Endodermal cell (in vitro differentiated cells): ENCODE results near the gene NCKAP5. TPM values are rescaled to one million over a fixed set of nuclear protein-coding genes. Genes with fewer than 3 reads are reported as not detected.

Experiments used
- DNase-seq: peaks from one replicate; pipeline ENCODE4 v3.0.0-alpha.2; 2017
- H3K27ac ChIP-seq: 2 replicates; pipeline ENCODE4 v1.5.1; 2013; ENCODE audit warnings: mild to moderate bottlenecking, low read depth, low read length, moderate library complexity
- H3K27me3 ChIP-seq: 2 replicates; pipeline ENCODE4 v1.6.1; 2013; ENCODE audit warnings: mild to moderate bottlenecking, low read length, moderate library complexity; ENCODE audit not compliant: insufficient read depth, control insufficient read depth, poor library complexity, severe bottlenecking
- H3K36me3 ChIP-seq: 2 replicates; pipeline ENCODE4 v1.7.0; 2013; ENCODE audit warnings: mild to moderate bottlenecking, low read length, moderate library complexity; ENCODE audit not compliant: control insufficient read depth, insufficient read depth
- H3K4me1 ChIP-seq: one replicate; pipeline ENCODE4 v1.7.0; 2013; ENCODE audit warnings: low read length; ENCODE audit not compliant: control insufficient read depth, insufficient read depth
- H3K4me3 ChIP-seq: 2 replicates; pipeline ENCODE4 v1.5.1; 2013; ENCODE audit warnings: mild to moderate bottlenecking, low read length, moderate library complexity
- H3K9ac ChIP-seq: 2 replicates; pipeline ENCODE4 v1.6.1; 2013; ENCODE audit warnings: mild to moderate bottlenecking, low read length, moderate library complexity; ENCODE audit not compliant: poor library complexity, severe bottlenecking; ENCODE audit errors: extremely low read depth
- H3K9me3 ChIP-seq: 2 replicates; pipeline ENCODE4 v1.6.1; 2013; ENCODE audit warnings: mild to moderate bottlenecking, low read length, moderate library complexity; ENCODE audit not compliant: control insufficient read depth
- H3K27ac Mint-ChIP-seq: 2 replicates; pipeline ENCODE4 v1.8.0; 2020; ENCODE audit warnings: mixed read lengths
- H3K27me3 Mint-ChIP-seq: 2 replicates; pipeline ENCODE4 v1.8.0; 2021; ENCODE audit warnings: mild to moderate bottlenecking, mixed read lengths; ENCODE audit not compliant: insufficient read depth
- H3K36me3 Mint-ChIP-seq: 2 replicates; pipeline ENCODE4 v1.8.0; 2020; ENCODE audit warnings: low read depth, mixed read lengths
- H3K4me1 Mint-ChIP-seq: 2 replicates; pipeline ENCODE4 v1.8.0; 2020; ENCODE audit warnings: mixed read lengths
- H3K4me3 Mint-ChIP-seq: 2 replicates; pipeline ENCODE4 v1.8.0; 2020; ENCODE audit warnings: mild to moderate bottlenecking, moderate library complexity, mixed read lengths
- H3K9me3 Mint-ChIP-seq: 2 replicates; pipeline ENCODE4 v1.8.0; 2020; ENCODE audit warnings: mild to moderate bottlenecking, mixed read lengths
- CTCF ChIP-seq: fragments of 200-600 bp; sonication (generic); conservative IDR thresholded peaks from 2 replicates; pipeline ENCODE4 v1.5.0; 2021; ENCODE audit warnings: antibody characterized with exemption, mild to moderate bottlenecking
- WGBS, 2 experiments: methylation state at CpG; one replicate each; pipeline versions ENCODE4 v1.1.5 to v1.1.7; 2013; ENCODE audit warnings: missing lambda C conversion rate in 2 of 2, mixed read lengths in 1 of 2; ENCODE audit not compliant: insufficient coverage in 1 of 2, insufficient read length in 1 of 2; 5-methylcytosine and 5-hydroxymethylcytosine counted together
- total RNA-seq, 2 donors: library from RNA; stranded (reverse); fragmentation: NEBNext Ultra II Directional in 1 of 2; extraction: Animal tissue kit (Norgen Biotek cat#: 25700) in 1 of 2; gene quantifications; 2 replicates in 1 of 2; 3 replicates in 1 of 2; pipeline ENCODE4 v1.2.1, GENCODE V29; 2021

NCKAP5 gene
- total RNA-seq, 2 donors from 2014 or later = 0.58 to 0.92 TPM

GRCh38 chr2:133489146-133489545 lies 79.1 kb downstream of the NCKAP5 start:
- no peak for DNase-seq
- no peak overlapping the region for H3K9ac ChIP-seq
- H3K4me1 Mint-ChIP-seq = peaks cover 3% of the 10 kb centered on the region
- H3K36me3 ChIP-seq = no peaks in the 10 kb centered on the region
- WGBS, 2 experiments = 76 to 100% methylated on average over 1 of the region's 1 CpG
- no peaks in the 10 kb centered on the region for H3K9me3 Mint-ChIP-seq
- H3K27ac Mint-ChIP-seq = no peak overlapping the region
- H3K27me3 ChIP-seq = no peaks in the 10 kb centered on the region
- no peaks in the 10 kb centered on the region for H3K36me3 Mint-ChIP-seq
- H3K4me3 Mint-ChIP-seq = no peak overlapping the region
- no peak overlapping the region for H3K4me3 ChIP-seq
- H3K4me1 ChIP-seq = no peaks in the 10 kb centered on the region
- TF ChIP-seq CTCF = no peak
- H3K27me3 Mint-ChIP-seq = peaks cover 2% of the 10 kb centered on the region
- H3K27ac ChIP-seq = no peak overlapping the region
- no peaks in the 10 kb centered on the region for H3K9me3 ChIP-seq

GRCh38 chr2:133486771-133487191 lies 81.5 kb downstream of the NCKAP5 start:
- Histone ChIP-seq H3K36me3 (no peaks in the 10 kb centered on the region), H3K4me3 (no peak overlapping the region), H3K4me1 (no peaks in the 10 kb centered on the region), H3K9ac (no peak overlapping the region), H3K27me3 (no peaks in the 10 kb centered on the region), H3K27ac (no peak overlapping the region), H3K9me3 (no peaks in the 10 kb centered on the region)
- no peak for DNase-seq
- 95 to 100% methylated on average over 1 to 5 of the region's 5 CpGs for WGBS, 2 experiments
- Mint-ChIP-seq H3K4me3 (no peak overlapping the region), H3K27ac (no peak overlapping the region), H3K27me3 (peaks cover 2% of the 10 kb centered on the region), H3K9me3 (no peaks in the 10 kb centered on the region), H3K4me1 (peaks cover 3% of the 10 kb centered on the region), H3K36me3 (no peaks in the 10 kb centered on the region)
- TF ChIP-seq CTCF = no peak

GRCh38 chr2:133485868-133486267 lies 82.4 kb downstream of the NCKAP5 start:
- no peak overlapping the region for H3K27ac Mint-ChIP-seq
- Histone ChIP-seq H3K9me3 (no peaks in the 10 kb centered on the region), H3K36me3 (no peaks in the 10 kb centered on the region), H3K9ac (no peak overlapping the region), H3K27ac (no peak overlapping the region), H3K4me3 (no peak overlapping the region), H3K27me3 (no peaks in the 10 kb centered on the region), H3K4me1 (no peaks in the 10 kb centered on the region)
- no peaks in the 10 kb centered on the region for H3K36me3 Mint-ChIP-seq
- TF ChIP-seq CTCF = no peak
- H3K4me1 Mint-ChIP-seq = peaks cover 3% of the 10 kb centered on the region
- 58 to 69% methylated on average over 2 to 3 of the region's 3 CpGs for WGBS, 2 experiments
- no peak for DNase-seq
- H3K27me3 Mint-ChIP-seq = peaks cover 2% of the 10 kb centered on the region
- H3K9me3 Mint-ChIP-seq = no peaks in the 10 kb centered on the region
- H3K4me3 Mint-ChIP-seq = no peak overlapping the region
